Activated naive CD4-positive, alpha-beta T cell treated with anti-CD3 and anti-CD28 coated beads, Interleukin-2, amount 10 ng/mL, durations not matched to agents 7 days and 5 days (primary cell): Measurements from ENCODE around the gene TEAD1.

Source experiments
- CTCF ChIA-PET: fragments of 350-600 bp; sonication (Branson Sonifier 250); formaldehyde crosslinking; loops from one replicate; lab custom pipeline; 2021; ENCODE audit warnings: antibody characterized with exemption; lab: Charles Lee
- DNase-seq: peaks from one replicate; pipeline ENCODE4 v3.0.0-alpha.2; 2020
- H3K27ac Mint-ChIP-seq: one replicate; pipeline ENCODE4 v1.8.0; 2021; ENCODE audit warnings: mild to moderate bottlenecking, moderate library complexity, mixed read lengths
- H3K27me3 Mint-ChIP-seq: one replicate; pipeline ENCODE4 v1.8.0; 2021; ENCODE audit warnings: mild to moderate bottlenecking, mixed read lengths
- H3K36me3 Mint-ChIP-seq: one replicate; pipeline ENCODE4 v1.8.0; 2021; ENCODE audit warnings: mixed read lengths
- H3K4me1 Mint-ChIP-seq: one replicate; pipeline ENCODE4 v1.8.0; 2021; ENCODE audit warnings: mixed read lengths
- H3K4me3 Mint-ChIP-seq: one replicate; pipeline ENCODE4 v1.8.0; 2021; ENCODE audit warnings: mild to moderate bottlenecking, moderate library complexity, mixed read lengths
- H3K9me3 Mint-ChIP-seq: one replicate; pipeline ENCODE4 v1.8.0; 2021; ENCODE audit warnings: mixed read lengths

TEAD1 gene

DNA sequence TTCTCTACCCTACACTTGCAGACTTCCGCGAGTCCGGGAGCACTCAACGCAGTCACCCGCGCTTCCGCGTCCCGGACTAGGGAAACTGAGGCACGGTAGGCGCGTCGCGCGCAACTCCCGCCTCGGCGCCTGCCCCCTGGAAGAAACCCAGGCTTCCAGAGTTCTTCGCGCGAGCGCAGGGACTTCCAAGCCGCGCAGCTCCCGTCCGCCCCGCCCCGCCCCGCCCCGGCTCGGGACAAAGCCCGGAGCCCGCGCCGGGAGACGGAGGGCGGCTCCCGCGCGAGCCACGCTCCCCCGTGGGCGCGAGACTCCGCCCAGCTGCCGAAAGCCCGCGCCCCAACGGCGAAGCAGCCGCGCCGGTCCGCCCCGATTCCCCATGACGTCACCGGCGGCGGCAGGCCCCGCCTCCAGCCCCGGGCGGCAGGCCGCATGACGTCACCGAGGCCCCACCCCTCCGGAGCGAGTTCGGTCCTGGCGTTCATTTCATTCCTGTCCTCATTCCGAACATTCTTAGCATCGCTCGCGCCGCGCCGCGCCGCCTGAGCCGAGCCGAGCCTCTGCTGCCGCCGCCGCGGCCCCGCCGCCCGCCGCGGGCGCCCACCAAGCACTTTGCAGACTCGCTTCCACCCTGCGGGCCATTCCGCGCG, at the start of gene TEAD1:
TEAD1 (plus strand) TSS at position 498 of the 647 bp plus-strand sequence.
- peaks cover 3% of the 10 kb centered on the region for H3K36me3 Mint-ChIP-seq
- CTCF ChIA-PET = no interaction called here
- H3K27ac Mint-ChIP-seq = peak within 1 kb of the TSS; percentile 72
- DNase-seq = peak; percentile 86
- peak within 1 kb of the TSS; percentile 79 for H3K4me3 Mint-ChIP-seq
- peaks cover 11% of the 10 kb centered on the region for H3K4me1 Mint-ChIP-seq
- peaks cover 67% of the 10 kb centered on the region for H3K27me3 Mint-ChIP-seq
- no peaks in the 10 kb centered on the region for H3K9me3 Mint-ChIP-seq

DNA sequence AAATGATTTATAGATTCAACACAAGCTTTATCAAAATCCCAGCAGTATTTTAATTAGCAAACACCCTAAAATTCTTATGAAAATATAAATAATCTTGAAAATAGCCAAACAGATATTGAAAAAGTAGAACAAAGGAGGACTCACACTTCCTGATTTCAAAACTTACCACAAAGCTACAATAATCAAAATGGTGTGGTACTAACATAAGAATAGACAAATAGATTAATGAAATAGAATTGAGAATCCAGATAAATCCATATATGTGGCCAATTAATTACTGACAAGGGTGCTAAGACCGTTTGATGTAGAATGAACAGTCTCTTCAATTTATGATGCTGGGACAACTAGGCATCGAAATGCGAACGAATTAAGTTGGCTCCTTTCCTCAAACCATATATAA, 49.6 kb upstream of the TEAD1 start:
- H3K36me3 Mint-ChIP-seq = no peaks in the 10 kb centered on the region
- CTCF ChIA-PET = interaction anchor here (1.6 kb wide), 1 partner anchor 26 kb away, joined by 4 read pairs; no protein-coding TSS in a partner anchor
- no peak for DNase-seq
- H3K27ac Mint-ChIP-seq = no peak overlapping the region
- no peaks in the 10 kb centered on the region for H3K4me1 Mint-ChIP-seq
- H3K9me3 Mint-ChIP-seq = peaks cover 1% of the 10 kb centered on the region
- no peak overlapping the region for H3K4me3 Mint-ChIP-seq
- no peaks in the 10 kb centered on the region for H3K27me3 Mint-ChIP-seq

DNA sequence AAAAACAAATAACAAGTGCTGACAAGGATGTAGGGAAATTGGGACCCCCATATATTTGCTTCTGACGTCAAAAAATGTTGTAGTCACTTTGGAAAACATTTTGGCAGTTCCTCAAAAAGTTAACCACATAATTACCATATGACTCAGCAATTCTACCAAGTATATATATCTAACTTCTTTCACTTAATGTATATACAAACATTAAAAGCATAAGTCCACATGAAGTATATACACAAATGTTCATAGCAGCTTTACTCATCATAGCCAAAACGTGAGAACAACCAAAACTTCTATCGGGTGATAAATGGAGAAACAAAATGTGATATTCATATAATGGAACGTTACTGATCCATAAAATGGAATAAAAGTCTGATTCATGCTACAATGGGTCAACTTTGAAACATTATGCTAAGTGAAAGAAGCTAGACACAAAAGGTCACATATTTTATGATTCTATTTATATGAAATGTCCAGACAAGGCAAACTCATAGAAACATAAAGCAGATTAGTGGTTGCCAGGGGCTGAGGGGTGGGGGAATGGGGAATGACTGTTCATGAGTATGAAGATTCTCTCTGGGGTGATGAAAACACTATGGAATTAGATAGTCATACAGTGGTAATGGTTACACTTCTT, 48.7 kb upstream of the TEAD1 start:
- Mint-ChIP-seq H3K4me1 (no peaks in the 10 kb centered on the region), H3K36me3 (no peaks in the 10 kb centered on the region), H3K27ac (no peak overlapping the region), H3K27me3 (no peaks in the 10 kb centered on the region), H3K9me3 (peaks cover 1% of the 10 kb centered on the region), H3K4me3 (no peak overlapping the region)
- CTCF ChIA-PET = no interaction called here
- DNase-seq = no peak

DNA sequence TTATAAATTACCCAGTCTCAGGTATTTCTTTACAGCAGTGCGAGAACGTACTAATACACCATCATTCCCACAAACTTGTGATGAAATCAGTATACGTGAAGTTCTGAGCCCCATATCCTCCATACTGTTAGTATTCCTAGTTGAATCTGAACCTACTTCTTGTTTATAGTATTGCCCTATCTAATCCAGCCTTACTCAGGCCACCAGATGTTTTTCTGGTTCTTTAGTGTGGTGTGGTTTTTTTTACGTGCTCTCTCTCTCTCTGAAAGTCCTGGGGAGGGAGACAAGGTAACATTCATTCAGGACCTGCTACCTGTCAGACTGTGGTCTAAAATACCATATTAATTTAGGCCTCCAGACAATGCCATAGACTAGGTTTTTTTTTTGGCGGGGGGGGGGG, 47.6 kb upstream of the TEAD1 start:
- Mint-ChIP-seq H3K4me3 (no peak overlapping the region), H3K9me3 (peaks cover 1% of the 10 kb centered on the region), H3K36me3 (no peaks in the 10 kb centered on the region), H3K27ac (no peak overlapping the region), H3K27me3 (no peaks in the 10 kb centered on the region), H3K4me1 (no peaks in the 10 kb centered on the region)
- CTCF ChIA-PET = no interaction called here
- no peak for DNase-seq

DNA sequence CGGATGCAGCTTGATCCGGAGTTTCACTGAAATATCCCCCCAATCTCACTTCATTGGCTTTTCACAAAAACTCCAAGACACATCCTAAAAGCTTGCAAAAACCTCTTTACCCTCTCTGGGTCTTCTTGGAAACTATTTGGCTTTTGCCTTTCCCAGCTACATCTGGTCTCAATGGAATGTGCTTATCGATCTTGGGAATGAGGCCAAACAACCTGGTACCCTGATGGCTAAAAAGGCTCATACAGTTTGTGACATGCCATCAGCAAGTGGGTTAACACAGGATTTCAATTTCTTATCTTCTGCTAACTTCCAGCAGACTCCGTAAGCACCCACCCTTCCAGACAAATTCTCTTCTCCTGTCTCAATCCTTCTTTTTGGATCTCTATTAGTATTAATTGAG, 45.9 kb upstream of the TEAD1 start:
- CTCF ChIA-PET = no interaction called here
- no peaks in the 10 kb centered on the region for H3K36me3 Mint-ChIP-seq

DNA sequence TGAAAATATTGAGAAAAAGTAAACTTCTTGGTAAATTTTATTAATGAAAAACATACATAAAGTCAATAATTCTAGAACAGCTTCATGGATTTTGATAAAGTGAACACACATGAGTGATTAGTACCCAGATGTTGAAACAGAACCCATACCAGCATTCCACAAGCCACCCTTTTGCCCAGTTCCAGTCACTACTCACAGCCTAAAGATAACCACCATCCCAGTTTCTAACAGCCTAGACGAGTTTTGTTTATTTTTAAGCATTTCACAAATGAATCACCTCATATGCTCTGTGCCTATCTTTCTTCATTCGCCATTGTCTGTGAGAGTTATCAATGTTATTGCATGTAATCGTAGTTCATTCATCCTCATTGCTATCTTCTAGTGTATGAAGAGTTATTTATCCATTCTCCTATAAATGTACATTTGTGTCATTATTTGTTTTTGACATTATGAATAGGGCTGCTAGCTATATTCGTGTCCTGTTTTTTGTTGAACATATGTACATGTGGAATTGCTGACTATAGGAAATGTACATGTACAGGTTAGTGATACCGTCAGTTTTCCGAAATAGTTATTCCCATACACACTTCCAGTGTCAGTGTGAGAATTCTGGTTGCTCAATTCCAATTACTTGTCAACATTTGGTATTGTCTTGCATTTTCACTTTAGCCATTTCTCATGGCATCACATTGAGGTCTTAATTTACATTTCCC, 44.5 kb upstream of the TEAD1 start:
- Mint-ChIP-seq H3K9me3 (no peaks in the 10 kb centered on the region), H3K27me3 (peaks cover 10% of the 10 kb centered on the region), H3K36me3 (no peaks in the 10 kb centered on the region), H3K4me1 (no peaks in the 10 kb centered on the region), H3K27ac (no peak overlapping the region), H3K4me3 (no peak overlapping the region)
- DNase-seq = no peak
- CTCF ChIA-PET = no interaction called here

More for the DNA sequence above, 45.9 kb upstream of the TEAD1 start:
- no peak overlapping the region for H3K4me3 Mint-ChIP-seq
- H3K4me1 Mint-ChIP-seq = no peaks in the 10 kb centered on the region
- H3K27me3 Mint-ChIP-seq = peaks cover 10% of the 10 kb centered on the region
- DNase-seq = no peak
- H3K9me3 Mint-ChIP-seq = peaks cover 1% of the 10 kb centered on the region
- no peak overlapping the region for H3K27ac Mint-ChIP-seq

DNA sequence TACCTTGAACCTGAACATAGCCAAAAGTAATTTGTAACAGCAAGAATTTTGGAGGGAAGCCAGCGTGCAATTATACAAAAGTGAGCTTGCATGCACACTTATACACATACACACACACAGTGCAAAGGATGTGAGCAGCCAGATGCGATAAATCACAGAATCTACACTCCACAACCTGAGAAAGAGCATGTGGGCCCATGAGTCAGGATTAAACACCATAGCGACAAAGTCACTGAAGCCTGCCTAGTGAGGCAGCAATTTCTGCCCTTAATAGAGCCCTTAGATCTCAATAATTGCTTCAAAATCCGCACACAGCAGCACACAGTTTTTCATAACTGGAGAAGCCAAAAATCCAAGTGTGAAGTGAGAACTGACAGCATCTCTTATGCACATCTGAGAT, 42.6 kb upstream of the TEAD1 start:
- H3K4me3 Mint-ChIP-seq = no peak overlapping the region
- CTCF ChIA-PET = no interaction called here
- H3K36me3 Mint-ChIP-seq = no peaks in the 10 kb centered on the region
- no peaks in the 10 kb centered on the region for H3K9me3 Mint-ChIP-seq
- H3K27me3 Mint-ChIP-seq = peaks cover 10% of the 10 kb centered on the region
- H3K4me1 Mint-ChIP-seq = no peaks in the 10 kb centered on the region
- H3K27ac Mint-ChIP-seq = no peak overlapping the region
- no peak for DNase-seq

DNA sequence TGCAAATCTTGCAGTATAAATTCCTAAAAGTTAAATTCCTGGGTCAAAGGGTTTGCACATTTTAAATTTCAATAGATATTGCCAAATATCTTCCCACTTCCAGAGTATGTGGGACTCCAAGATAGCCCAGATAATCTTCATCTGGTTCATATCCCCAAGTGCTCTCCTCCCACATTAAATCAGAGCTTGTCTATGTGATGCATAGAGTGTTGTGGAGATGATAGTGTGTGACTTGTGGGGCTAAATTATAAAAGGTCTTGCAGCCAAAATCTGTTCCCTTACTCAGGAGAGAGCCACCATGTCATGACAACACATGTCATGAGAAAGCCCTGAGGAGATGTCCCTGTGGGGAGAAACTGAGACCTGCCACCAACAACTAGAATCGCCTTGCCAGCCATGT, 39.9 kb upstream of the TEAD1 start:
- Mint-ChIP-seq H3K27ac (no peak overlapping the region), H3K9me3 (no peaks in the 10 kb centered on the region), H3K27me3 (peaks cover 10% of the 10 kb centered on the region), H3K4me1 (no peaks in the 10 kb centered on the region), H3K36me3 (no peaks in the 10 kb centered on the region), H3K4me3 (no peak overlapping the region)
- DNase-seq = no peak
- CTCF ChIA-PET = no interaction called here

DNA sequence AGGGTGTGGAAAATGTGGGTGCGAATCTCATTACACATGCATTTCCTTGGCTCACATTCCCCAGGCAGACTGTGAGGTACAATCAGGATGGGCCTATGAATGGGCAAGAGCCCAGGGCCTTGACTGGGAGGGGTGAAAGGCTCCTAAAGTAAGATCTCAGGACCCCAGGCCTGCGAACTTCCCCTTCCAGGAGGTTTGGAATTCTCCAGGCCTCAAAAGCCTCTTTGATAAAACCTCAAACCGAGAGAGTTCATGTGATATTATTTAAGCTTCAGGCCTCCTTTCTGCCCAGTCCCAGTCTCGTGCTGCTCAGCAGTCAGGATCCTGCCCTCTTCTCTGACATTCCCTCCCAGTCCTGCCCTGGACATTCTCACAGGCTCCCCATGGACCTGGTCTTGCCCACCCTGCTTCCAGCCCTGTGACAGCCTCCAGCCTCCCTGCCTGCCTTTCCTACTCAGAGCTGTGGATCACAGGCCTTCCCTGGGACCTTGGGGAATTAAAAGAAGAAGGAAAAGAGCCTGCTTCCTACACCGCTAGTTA, 37.3 kb upstream of the TEAD1 start:
- CTCF ChIA-PET = no interaction called here
- Mint-ChIP-seq H3K4me3 (no peak overlapping the region), H3K9me3 (peaks cover 3% of the 10 kb centered on the region), H3K27ac (no peak overlapping the region), H3K36me3 (no peaks in the 10 kb centered on the region), H3K27me3 (peaks cover 8% of the 10 kb centered on the region), H3K4me1 (no peaks in the 10 kb centered on the region)
- no peak for DNase-seq

DNA sequence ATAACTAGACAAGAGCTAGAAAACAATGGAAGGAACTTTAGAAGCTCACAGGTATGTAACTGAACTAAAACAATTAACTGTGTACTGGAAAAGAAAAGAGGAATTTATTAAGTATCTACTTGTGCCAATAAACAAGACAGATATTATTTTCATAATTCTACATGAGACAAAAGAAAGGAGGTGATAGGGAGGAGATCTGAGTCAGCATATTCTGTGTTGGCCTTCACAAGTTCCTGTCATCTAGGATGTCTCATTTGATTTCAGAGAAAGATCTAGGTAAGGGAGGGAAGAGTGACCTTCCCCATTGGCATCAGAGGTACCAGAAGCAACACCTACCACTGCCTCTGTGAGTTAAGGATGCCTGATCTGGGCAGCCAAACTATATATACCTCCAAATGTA, 34.8 kb upstream of the TEAD1 start:
- Mint-ChIP-seq H3K27ac (no peak overlapping the region), H3K4me1 (no peaks in the 10 kb centered on the region), H3K4me3 (no peak overlapping the region), H3K27me3 (no peaks in the 10 kb centered on the region), H3K36me3 (no peaks in the 10 kb centered on the region), H3K9me3 (peaks cover 3% of the 10 kb centered on the region)
- no peak for DNase-seq
- CTCF ChIA-PET = no interaction called here

DNA sequence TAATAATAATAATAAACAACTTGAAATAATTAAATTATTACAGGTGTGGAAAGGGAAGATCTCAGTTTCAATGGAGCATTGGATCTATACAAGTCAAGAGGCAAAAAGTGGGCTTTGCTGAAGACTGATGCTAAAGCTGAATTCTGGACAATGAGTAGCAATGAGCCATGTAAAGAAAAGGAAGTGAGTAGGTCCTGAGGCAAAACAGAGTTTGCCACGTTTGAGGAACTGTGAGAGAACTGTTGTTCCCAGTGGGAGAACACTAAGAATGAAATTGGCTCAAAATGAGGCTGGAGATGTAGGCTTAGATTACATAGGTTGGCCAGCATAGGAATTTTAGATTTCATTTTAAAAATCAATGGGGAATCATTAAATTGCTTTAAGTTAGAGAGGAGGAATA, 33.9 kb upstream of the TEAD1 start:
- no peak overlapping the region for H3K4me3 Mint-ChIP-seq
- no peaks in the 10 kb centered on the region for H3K27me3 Mint-ChIP-seq
- DNase-seq = no peak
- CTCF ChIA-PET = no interaction called here
- H3K4me1 Mint-ChIP-seq = no peaks in the 10 kb centered on the region
- H3K9me3 Mint-ChIP-seq = peaks cover 3% of the 10 kb centered on the region
- no peak overlapping the region for H3K27ac Mint-ChIP-seq
- H3K36me3 Mint-ChIP-seq = no peaks in the 10 kb centered on the region

DNA sequence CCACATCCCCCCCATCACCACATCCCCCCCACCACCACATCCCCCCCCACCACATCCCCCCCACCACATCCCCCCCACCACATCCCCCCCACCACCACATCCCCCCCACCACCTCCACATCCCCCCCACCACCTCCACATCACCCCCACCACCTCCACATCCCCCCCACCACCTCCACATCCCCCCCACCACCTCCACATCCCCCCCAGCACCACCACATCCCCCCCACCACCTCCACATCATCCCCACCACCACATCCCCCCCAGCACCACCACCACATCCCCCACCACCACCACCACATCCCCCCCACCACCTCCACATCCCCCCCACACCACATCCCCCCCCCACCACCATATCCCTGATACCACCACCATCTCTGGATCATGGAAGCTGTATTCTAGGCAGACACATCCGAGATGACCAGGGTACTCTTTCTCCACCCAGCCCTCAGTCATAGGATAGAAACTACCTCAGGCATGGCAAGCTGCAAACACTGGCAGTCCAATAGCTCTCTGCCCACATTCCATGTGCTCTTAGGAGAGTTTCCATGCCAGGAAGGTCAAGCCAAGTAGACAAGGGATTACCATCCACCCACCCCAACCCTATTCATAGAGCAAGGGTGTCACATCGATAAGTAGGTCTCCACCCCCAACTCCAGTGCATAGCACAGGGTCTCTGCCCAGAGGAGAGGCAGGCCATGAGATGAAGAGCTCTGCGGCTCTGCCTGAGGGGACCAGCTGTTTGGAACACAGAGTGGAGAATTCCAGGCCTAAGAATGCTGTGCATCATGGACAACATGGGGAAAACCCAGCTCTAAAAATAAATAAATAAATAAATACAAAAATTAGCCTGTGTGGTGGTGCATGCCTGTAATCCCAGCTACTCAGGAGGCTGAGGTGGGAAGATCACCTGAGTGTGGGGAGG, 33.0 kb upstream of the TEAD1 start:
- H3K9me3 Mint-ChIP-seq = peaks cover 3% of the 10 kb centered on the region
- no peaks in the 10 kb centered on the region for H3K36me3 Mint-ChIP-seq
- H3K27me3 Mint-ChIP-seq = no peaks in the 10 kb centered on the region
- no peak overlapping the region for H3K27ac Mint-ChIP-seq
- CTCF ChIA-PET = no interaction called here
- no peak overlapping the region for H3K4me3 Mint-ChIP-seq
- H3K4me1 Mint-ChIP-seq = no peaks in the 10 kb centered on the region
- no peak for DNase-seq

DNA sequence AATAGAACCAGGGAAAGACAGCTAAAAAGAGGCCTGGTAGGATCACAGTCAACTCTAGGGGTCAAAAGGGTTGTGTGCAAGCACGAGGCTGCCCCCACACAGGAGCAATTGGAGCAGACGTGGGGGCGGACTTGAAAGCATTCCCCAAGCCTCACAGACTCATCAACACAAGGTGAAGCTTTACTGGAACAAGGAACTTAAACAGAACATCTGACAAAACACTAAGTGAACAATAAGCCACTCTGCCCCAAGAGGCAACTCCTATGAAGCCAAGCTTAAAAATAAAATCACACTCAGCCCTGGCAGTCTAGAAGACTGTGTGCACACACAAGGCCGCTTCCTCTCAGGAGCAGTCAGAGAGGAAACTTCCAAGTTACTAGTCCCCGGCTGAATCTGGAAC, 32.2 kb upstream of the TEAD1 start:
- CTCF ChIA-PET = interaction anchor here (0.6 kb wide), 1 partner anchor 248 kb away, joined by 3 read pairs; no protein-coding TSS in a partner anchor
- H3K27me3 Mint-ChIP-seq = no peaks in the 10 kb centered on the region
- no peak overlapping the region for H3K4me3 Mint-ChIP-seq
- H3K9me3 Mint-ChIP-seq = peaks cover 3% of the 10 kb centered on the region
- no peaks in the 10 kb centered on the region for H3K4me1 Mint-ChIP-seq
- no peaks in the 10 kb centered on the region for H3K36me3 Mint-ChIP-seq
- DNase-seq = no peak
- no peak overlapping the region for H3K27ac Mint-ChIP-seq
